ENCODE measurements around the gene NEK10.

NEK10 gene

DNA sequence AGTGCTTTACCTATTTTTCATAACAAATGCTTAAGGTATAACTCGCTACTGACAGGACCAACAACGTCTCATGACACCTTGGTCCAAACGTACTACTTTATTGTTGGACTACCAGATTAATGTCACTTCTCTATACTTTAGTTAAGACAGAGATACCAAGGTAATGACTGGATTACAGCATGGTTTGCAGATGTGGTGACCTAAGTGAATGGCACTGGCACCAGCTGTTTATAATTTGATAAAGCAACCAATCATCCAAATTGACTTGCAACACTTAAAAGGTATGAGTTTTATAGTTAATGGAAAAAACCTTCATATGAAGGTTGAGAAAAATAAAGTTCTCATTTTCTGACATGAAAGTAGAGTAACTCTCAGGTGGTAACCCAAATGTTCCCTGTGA lies 209.0 kb downstream of the NEK10 start:
- no peak for DNase-seq

DNA sequence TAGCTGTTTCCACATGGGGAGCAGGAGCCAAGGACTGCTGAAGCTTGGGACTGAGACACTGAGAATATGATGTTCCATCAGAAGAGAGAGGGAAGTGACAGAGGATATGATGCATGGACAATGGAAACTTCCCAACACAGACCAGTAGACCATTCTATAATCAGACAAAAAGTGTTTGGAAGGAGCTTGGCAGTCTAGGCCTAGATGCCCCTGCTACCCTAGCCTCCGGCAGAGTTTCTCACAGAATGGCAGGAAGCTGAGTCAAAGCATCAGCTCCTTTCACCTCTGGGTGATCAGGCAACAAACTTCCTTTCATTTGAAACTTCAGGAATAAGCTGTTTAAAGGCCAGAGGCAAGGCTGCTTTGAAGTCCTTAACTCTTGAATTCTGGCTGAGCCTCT lies 222.0 kb downstream of the NEK10 start:
- no peak for DNase-seq

DNA sequence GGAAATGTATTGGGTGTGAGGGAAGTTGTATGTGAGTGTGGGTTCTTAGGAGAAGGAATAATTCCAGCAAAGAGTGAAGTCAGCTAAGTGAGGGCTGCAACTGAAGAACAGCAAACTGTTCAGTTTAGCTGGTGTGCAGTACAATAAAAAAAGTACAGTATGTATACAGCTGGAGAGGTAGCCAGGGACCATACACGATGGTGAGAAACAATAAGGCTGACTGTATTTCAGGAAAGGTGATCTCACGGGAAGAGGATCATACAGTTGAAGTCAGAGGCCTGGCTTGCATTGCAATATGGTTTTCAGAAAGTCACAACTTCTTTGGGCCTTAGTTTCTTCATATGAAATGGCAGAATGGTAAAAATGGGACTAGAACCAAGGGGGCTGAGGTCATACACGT lies 222.4 kb downstream of the NEK10 start:
- DNase-seq, result no peak

DNA sequence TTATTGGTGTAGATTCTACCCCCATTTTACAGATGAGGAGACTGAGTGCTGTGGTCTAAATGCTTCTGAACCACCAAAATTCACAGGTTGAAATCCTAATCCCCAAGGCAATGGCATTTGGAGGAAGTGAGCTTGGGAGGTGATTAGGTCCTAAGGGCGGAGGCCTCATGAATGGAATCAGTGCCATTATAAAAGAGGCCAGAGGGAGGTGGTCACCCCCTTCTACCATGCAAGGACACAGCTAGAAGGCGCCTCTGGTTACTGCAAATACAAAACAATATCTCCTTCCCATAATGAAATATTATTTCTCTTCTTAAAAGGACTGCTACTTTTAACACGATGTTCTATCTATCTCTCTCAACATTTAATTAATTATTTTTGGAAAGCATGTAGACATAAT lies 223.5 kb downstream of the NEK10 start:
- DNase-seq, result no peak

DNA sequence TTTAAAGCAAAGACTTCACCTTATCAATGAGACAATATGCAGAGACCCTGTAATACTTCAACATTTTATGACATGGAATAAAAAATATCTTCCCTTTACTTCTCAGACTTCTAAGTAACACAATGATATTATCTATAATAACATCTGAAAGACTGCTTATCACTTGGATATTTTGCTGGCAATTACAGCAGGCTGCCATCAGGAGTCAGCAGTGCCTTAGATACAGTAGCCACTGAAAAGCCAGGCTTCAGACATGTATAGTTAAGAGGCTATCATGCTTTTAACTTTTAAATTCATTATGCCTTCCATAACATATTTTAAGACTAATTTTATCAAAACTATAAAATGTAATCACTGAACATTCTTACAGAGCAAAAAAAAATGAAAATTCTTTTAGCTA lies 227.5 kb downstream of the NEK10 start:
- no peak for DNase-seq

DNA sequence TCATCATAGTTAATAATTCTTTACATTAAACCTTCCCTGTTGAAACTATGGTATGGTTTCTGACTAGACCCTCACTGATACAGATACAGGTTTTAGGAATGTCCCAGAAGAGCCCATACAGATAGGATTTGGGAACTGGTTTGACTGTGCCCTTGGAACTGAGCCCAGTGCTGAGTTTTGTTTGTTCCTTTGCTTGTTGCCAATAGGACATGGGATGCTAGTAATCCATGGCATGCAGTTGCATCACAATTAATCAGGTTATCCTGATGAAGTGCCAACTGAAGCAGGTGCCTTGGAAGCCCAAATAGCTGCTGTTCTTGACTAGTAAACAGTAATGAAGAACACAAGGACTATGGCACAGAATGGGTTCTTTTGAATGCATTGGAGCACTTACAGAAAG lies 230.6 kb downstream of the NEK10 start:
- no peak for DNase-seq

DNA sequence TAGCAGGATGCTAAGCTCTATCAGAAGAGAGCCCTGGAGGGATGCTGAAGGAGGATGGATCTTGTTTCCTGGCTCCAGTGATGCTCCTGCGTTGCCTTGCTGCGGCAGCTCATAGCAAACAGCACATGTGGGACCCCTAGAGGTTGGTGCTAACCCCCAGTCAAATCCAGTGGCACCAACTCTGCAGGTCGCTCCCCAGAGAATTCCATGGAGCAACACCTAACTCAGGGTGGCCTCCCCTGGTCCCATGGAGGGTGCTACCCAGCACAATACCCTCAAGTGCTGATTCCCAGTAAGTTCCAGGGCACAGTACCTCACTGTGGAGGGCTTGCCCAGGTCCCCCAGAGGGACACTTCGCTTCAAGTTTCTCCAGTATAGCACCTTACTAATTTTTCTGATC lies 231.2 kb downstream of the NEK10 start:
- DNase-seq, result no peak

DNA sequence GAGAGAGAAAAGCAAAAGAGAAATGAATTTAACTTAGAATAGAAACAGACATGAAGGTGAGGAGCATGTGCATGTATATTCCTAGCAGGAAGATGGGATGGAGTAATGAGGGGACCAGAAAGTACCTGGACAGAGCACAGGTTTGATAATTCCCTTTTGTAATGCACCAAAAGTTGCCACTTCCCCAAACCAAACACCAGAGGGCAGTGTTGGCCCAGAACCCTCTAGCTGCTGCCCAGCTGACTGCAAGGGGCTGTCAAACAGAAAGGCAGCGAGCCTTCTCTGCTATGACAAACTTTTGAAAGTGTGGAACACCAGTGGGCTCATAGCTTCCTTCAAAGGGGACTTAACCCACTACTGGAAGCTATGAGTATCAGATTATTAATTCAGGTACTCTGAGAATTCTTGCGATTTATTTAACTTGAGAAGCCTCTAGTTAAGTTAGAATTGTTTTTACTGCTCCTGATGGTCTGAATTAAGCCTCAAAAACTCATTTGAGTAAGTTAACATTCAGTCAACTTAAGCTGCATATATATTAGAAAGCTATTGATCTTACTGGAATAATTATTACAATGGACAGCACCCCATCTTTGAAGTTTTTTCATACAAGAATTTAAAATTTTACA lies 234.9 kb downstream of the NEK10 start:
- DNase-seq, result peak; percentile 61

DNA sequence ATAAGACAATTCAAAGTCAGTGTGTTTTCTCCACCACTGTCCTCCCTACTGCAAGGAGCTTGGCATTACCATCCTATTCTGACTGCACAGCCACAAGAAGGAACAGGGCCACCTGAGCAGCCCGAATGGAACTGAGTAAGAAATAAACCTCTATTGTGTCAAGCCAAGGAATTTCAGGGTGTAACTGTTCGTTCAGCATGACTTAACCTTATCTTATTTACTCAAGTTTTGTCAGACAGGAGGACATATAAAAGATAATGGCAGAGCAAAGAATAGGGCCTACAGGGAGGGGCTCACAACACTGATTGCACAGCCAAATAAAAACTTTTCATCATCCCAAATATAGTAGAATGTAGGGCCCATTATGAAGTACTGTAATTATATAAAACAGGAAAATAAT lies 236.1 kb downstream of the NEK10 start:
- no peak for DNase-seq

DNA sequence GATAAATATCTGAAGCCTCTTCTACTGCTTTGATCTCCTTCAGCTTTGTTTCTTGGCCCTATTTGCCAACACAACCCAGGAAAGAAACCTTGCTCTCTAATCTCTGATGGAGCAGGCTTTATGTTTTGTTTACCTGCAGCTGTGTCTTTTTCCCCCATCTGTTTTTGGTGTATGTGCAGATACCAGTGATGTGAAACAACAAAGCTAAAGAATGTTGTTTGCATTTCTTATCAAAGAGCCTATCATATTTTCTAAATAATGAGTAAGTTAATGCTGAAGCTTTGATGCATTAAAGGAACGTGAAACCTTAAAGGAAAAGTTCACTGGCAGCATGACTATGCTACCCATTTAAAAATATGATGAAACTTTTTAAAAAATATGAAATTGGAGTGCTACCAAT lies 238.4 kb downstream of the NEK10 start:
- no peak for DNase-seq

DNA sequence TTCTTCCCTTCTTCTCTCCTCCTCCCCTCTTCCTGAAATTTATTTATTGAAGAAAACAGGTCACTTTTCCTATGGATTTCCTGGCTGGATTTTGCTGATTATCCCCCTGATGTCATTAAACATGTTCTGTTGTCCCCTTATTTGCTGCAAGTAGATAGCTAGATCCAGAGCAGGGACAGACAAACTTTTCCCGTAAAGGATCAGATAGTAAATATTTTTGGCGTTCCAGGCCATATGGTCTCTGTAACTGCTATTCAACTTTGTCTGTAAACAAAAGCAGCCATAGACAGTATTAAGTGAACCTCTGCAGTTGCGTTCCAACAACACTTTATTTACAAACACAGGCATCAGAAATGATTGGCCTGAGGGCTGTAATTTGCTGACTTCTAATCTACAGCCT lies 241.3 kb downstream of the NEK10 start:
- DNase-seq, result no peak

DNA sequence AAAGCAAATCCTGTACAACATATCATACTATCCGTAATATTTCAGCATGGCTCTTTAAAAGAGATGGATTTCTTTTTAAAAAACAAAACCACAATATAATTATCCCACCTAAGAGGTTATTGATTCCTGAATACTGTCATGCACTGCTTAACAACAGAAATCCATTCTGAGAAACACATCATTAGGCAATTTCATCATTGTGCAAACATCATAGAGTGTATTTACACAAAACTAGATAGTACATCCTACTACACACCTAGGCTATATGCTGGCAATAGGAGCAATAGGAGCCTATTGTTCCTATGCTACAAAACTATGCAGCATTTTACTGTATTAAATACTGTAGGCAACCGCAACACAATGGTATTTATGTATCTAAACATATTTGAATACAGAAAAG lies 242.0 kb downstream of the NEK10 start:
- DNase-seq, result peak; percentile 2

DNA sequence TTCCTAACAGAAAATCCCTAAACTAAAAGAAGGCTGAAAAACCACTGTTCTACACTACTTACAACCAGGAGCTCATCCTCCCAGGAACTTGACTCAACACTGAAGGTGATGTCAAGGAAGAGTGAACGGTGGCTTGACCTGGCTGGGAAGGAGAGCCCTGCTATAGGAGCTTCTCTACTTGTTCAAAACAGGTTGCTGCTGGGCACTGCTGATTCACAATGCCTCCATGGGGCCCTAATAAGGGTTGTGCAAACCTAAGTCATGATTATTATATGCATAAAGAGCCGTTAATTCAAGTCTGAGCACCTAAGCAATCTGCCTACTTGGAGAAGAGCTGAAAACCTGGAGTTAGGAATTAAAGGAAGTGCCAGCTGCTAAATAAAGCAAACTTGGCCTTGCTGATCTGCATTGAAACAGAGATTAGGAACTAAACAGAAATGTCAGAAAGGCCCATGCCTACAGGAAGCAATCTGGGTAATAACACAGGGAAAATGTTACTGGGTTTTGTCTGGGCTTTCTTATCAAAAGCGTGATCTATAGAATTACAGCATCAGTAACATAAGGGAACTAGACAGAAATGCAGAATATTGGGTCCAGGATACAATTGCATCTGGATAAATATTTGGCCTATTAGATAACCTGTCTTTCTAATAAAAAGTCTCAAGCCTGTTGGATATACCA lies 243.2 kb downstream of the NEK10 start:
- no peak for DNase-seq

DNA sequence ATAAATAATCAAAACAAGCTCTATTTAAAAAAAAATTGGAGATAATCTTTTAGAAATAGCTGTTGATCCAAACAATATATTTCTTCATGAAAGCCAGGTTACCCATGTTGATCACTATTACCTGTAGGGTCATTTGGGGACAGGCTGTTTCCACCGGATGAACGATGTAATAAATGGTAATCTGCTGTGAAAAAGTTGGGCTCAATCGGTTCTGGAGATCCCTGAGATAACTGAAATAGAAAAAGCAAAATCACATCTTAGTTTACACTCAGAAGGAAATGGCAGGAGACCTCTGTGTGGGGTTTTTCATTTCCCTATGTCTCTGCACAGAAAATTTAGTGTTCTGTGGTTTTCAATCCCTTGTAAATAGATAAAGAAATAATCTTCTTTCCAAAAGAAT lies 249.5 kb downstream of the NEK10 start:
- DNase-seq, result no peak

DNA sequence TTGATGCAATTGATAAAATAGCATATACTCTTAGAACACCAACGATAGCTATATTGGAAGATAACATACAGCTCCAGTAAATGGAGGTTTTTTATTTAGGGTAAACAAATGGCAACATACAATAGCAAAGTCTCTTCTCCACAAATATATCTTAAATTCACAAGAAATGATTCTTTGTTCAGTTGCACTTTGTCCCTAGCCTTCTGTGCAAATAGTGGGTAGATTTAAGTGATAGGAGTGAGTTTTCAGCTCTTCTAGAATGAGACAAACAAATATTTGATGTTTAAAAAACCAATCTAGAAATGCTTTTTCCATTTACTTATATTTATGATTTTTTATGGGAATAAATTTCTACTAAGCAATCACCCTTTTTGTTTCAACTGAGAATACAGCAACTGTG lies 253.8 kb downstream of the NEK10 start:
- no peak for DNase-seq

DNA sequence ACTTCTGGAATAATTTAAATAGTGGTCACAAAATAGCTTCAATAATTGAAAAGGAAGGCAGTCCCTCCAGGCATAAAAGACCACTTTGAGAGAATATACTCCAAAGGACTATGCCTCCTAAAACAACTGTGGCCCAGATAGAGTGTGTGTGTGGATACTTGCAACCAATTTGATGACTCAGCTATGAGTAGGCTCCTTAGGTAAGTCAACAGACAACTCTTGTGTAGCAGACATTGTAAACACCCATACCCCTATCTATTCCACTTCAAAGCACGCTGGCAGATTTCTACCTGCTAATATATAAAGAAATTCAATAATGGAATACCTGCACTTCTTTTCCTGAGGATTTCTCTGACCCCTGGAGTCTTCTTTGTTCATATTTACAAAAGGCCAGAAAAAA lies 254.5 kb downstream of the NEK10 start:
- no peak for DNase-seq

DNA sequence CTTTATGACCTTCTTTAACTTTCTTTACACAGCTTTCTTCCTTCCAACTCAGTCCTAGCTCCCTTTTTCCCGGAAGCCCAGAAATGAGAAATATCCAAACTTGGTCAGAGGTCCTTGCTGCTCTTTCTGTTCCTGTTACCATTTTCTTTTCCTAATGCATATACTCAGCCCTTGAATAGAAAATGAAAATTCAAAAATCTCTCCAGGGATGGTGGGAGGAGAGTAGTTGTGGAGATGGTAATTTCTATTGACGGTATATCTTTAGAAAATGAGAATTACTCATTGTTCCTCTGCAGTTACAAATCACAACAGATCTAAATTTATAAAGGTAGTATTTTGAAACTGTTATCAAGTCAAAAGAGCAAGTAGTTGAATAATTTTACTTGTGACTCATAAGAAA lies 255.1 kb downstream of the NEK10 start:
- DNase-seq, result no peak

DNA sequence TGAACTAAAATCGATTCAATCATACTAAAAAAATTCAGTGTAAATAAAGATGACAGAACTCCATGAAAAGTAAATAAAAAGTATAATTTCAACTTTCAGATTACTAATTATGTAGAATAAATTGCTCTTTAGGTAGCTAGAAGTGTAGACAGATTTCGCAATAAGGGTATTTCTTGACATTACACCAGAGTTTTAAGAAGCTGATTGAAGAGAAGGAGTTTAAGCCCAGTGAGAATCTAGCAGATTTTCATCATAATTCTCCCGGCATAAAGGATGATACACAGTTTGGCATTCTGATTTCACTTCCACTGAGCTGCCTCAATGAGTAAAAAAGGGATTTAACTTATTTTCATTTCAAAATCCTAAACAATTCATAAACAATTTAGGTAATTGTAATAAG lies 259.2 kb downstream of the NEK10 start:
- DNase-seq, result no peak

DNA sequence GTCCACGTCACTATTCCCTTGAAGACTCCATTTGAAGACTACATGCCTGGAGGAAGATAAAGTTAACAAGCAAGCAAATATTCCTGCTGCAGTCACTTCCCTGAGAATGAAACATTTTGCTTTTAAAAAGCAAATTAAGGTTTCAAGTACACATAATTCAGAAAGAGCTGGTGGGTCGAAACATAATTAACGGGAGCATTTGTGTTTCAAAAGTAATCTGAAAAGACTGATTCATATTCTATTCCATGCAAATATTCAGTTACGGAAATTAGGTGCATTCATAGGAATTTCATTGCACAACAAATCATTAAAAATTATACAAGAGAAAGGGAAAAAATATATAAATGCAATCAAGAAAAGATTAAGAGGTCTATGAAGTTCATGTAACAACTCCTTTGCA lies 260.9 kb downstream of the NEK10 start:
- no peak for DNase-seq

DNA sequence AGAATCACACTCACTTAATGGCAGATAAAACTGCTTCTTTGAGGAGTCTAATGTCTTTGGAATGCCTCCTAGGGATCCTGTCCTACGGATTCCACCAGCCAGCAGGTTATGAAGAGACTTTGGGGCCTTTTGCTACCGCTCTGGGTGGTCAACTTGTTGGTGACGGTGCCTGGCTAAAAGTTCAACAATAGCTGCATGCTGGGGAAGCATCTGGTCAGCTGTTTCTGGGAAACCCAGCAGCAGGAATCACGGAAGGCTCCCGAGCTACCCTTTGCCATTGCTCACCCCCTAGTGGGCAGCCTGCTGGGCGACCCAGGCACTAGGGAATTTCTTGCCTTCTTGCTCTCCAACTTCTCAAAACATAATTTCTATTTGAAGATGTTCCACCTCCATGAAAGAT lies 263.3 kb downstream of the NEK10 start:
- no peak for DNase-seq

DNA sequence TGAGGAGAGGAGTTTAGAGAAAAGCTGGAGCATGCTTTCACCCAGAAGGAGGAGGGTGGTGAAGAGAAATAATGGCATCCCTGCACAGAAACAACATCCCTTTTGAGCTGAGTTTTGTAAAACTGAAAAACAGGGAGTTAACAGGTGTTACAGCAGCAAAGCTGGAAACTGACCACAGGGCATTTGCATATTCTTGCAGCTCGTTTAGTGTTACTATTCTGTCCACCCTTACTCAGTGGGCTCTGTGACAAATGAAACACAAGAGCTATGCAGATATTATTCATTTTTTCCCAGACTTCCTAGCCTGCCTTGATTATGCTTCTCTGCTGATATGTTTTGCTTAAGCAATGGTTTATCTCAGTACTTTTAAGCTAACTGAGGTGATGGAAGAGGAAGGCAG lies 272.0 kb downstream of the NEK10 start:
- DNase-seq, result no peak

DNA sequence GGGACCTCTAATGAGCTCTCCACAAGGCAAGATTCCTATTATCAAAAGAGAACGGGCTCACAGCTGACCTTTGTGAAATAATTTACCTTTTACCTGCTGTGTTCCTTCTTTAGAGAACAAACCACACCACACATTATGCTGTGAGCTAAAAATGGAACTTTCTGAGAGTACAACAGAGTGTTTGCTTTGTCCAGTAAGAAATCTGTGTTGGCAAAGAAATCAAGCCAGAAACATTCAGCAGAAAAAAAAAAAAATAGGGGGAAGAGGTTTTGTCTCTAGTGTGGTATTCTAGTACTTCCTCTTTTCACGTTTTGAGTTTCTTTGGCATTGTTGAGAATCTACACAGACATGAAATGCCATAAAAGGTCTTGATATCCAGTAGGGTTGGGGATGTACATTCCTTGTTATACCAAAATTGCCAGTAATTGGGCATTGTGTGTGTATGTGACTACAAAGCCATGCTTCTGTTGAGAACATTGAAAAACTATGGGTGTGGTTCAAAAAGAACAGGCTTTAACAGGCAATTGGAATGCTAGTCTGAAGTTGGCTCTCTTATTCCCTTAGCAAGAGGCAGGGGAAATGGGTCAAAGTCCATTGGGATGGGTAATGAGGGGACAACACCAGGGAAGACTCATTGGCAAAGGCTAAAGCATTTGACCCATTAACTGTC lies 273.5 kb downstream of the NEK10 start:
- DNase-seq, result no peak

DNA sequence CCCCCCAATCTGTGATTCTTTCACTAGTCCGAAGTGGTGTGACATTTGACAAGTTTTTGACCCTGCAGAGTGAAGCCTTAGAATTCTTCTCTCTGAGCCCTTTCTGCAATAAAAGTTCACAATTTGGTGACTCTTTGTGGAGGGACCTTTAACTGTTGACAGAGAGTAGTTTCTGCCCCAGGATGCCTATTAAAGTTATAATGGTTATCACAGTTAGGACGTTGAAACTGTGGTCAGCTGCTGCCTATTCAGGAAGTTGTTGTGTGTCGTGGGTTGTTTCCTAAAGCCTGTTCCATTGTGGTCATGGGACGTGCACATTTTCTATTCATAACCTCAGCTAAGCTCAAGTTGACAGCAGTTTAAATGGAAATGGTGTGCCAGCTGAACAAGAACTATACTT lies 274.5 kb downstream of the NEK10 start:
- no peak for DNase-seq

DNA sequence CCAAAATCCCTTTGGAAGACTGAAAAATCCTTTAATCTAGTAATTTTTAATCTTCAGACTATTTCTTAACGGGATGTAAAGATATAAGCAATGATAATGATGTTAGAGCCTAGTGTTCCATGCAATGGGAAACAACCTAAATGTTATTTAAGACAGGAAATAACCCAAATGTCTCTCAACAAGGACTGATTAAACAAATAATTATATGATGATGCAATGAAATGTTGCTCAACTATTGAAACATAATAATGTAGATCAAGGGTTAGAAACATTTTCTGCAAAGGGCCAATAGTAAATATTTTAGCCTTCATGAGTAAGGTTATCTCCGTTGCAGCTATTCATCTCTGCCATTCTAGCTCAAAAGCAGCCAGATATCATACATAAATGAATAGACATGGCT lies 275.4 kb downstream of the NEK10 start:
- no peak for DNase-seq
